WTC11 (cell line): ENCODE measurements around the gene GGNBP2. TPM values are rescaled to one million over a fixed set of nuclear protein-coding genes. Genes with fewer than 3 reads are reported as not detected.

ENCODE experiments used
- ATAC-seq: fragments of 200-7000 bp; cut with Tn5 transposase; 2 replicates; pipeline ENCODE4 v1.10.0; 2021; ENCODE audit warnings: mild to moderate bottlenecking, moderate library complexity
- CTCF ChIA-PET: fragments of 300-600 bp; sonication (Branson Sonifier 250); formaldehyde crosslinking; loops from one replicate; lab custom pipeline; 2021; ENCODE audit warnings: antibody characterized with exemption; lab: Charles Lee
- POLR2A ChIA-PET: fragments of 350-600 bp; sonication (Branson Sonifier 250); formaldehyde crosslinking; loops from one replicate; lab custom pipeline; 2021; ENCODE audit warnings: antibody characterized with exemption; lab: Charles Lee
- DNase-seq: peaks from one replicate; pipeline ENCODE4 v3.0.0; 2021; ENCODE audit warnings: low spot score
- H3K27ac Mint-ChIP-seq: 2 replicates; pipeline ENCODE4 v1.8.0; 2021; ENCODE audit warnings: mixed read lengths
- H3K27me3 Mint-ChIP-seq: 2 replicates; pipeline ENCODE4 v1.8.0; 2021; ENCODE audit warnings: low read depth, mild to moderate bottlenecking, moderate library complexity, mixed read lengths
- H3K36me3 Mint-ChIP-seq: 2 replicates; pipeline ENCODE4 v1.8.0; 2021; ENCODE audit warnings: mixed read lengths
- H3K4me1 Mint-ChIP-seq: 2 replicates; pipeline ENCODE4 v1.8.0; 2022; ENCODE audit warnings: mixed read lengths
- H3K4me3 Mint-ChIP-seq: 2 replicates; pipeline ENCODE4 v1.8.0; 2021; ENCODE audit warnings: mild to moderate bottlenecking, moderate library complexity, mixed read lengths
- H3K9me3 Mint-ChIP-seq: 2 replicates; pipeline ENCODE4 v1.8.0; 2021; ENCODE audit warnings: mixed read lengths
- AFF4 ChIP-seq: sonication (generic); formaldehyde crosslinking; IDR thresholded peaks from 2 replicates; pipeline ENCODE4 v1.8.1; 2023; ENCODE audit warnings: mild to moderate bottlenecking, missing genetic modification reagents, borderline replicate concordance
- ATF2 ChIP-seq: sonication (generic); formaldehyde crosslinking; IDR thresholded peaks from 2 replicates; pipeline ENCODE4 v1.8.1; 2022; ENCODE audit warnings: low read depth, missing genetic modification reagents, borderline replicate concordance
- CREM ChIP-seq: sonication (generic); formaldehyde crosslinking; IDR thresholded peaks from 2 replicates; pipeline ENCODE4 v1.8.1; 2022; ENCODE audit warnings: mild to moderate bottlenecking, missing genetic modification reagents, moderate library complexity
- ERG ChIP-seq: fragments of 250-450 bp; sonication (Bioruptor Pico); IDR thresholded peaks from 2 replicates; pipeline ENCODE4 v1.8.0; 2021; ENCODE audit warnings: mild to moderate bottlenecking
- ETV6 ChIP-seq: sonication (generic); formaldehyde crosslinking; IDR thresholded peaks from 2 replicates; pipeline ENCODE4 v1.8.1; 2022; ENCODE audit warnings: mild to moderate bottlenecking, missing genetic modification reagents
- FOXP1 ChIP-seq: sonication (generic); formaldehyde crosslinking; IDR thresholded peaks from 2 replicates; pipeline ENCODE4 v1.8.0; 2022; ENCODE audit warnings: missing genetic modification reagents, mild to moderate bottlenecking, moderate library complexity, borderline replicate concordance
- GABPB1 ChIP-seq: sonication (generic); formaldehyde crosslinking; IDR thresholded peaks from 2 replicates; pipeline ENCODE4 v1.8.1; 2023; ENCODE audit warnings: mild to moderate bottlenecking, missing genetic modification reagents
- HMGA2 ChIP-seq: fragments of 250-450 bp; sonication (Bioruptor Pico); IDR thresholded peaks from 2 replicates; pipeline ENCODE4 v1.4.0; 2021; ENCODE audit warnings: mild to moderate bottlenecking, moderate library complexity
- HMGXB4 ChIP-seq: sonication (generic); formaldehyde crosslinking; IDR thresholded peaks from 2 replicates; pipeline ENCODE4 v1.8.1; 2023; ENCODE audit warnings: mild to moderate bottlenecking, moderate library complexity, missing genetic modification reagents
- JAZF1 ChIP-seq: fragments of 250-450 bp; sonication (Bioruptor Pico); IDR thresholded peaks from 2 replicates; pipeline ENCODE4 v1.9.0; 2021; ENCODE audit warnings: moderate library complexity, mild to moderate bottlenecking, inconsistent platforms
- NFATC4 ChIP-seq: fragments of 250-450 bp; sonication (Bioruptor Pico); IDR thresholded peaks from 2 replicates; pipeline ENCODE4 v1.9.0; 2021; ENCODE audit warnings: mild to moderate bottlenecking
- PRRX2 ChIP-seq: fragments of 250-450 bp; sonication (Bioruptor Pico); IDR thresholded peaks from 2 replicates; pipeline ENCODE4 v1.8.0; 2021; ENCODE audit warnings: mild to moderate bottlenecking
- RORB ChIP-seq: fragments of 250-450 bp; sonication (Bioruptor Pico); IDR thresholded peaks from 2 replicates; pipeline ENCODE4 v1.9.0; 2021; ENCODE audit warnings: mild to moderate bottlenecking
- SMAD4 ChIP-seq: sonication (generic); formaldehyde crosslinking; IDR thresholded peaks from 2 replicates; pipeline ENCODE4 v1.8.0; 2022; ENCODE audit warnings: mild to moderate bottlenecking, missing genetic modification reagents
- TEAD4 ChIP-seq: sonication (generic); formaldehyde crosslinking; IDR thresholded peaks from 2 replicates; pipeline ENCODE4 v1.8.0; 2022; ENCODE audit warnings: mild to moderate bottlenecking, missing genetic modification reagents
- USF2 ChIP-seq: sonication (generic); formaldehyde crosslinking; IDR thresholded peaks from 2 replicates; pipeline ENCODE4 v1.8.1; 2023; ENCODE audit warnings: mild to moderate bottlenecking, missing genetic modification reagents, moderate library complexity
- ZNF396 ChIP-seq: fragments of 250-450 bp; sonication (Bioruptor Pico); IDR thresholded peaks from 2 replicates; pipeline ENCODE4 v1.8.0; 2021; ENCODE audit warnings: mild to moderate bottlenecking, moderate library complexity, borderline replicate concordance
- ZNF423 ChIP-seq: fragments of 250-450 bp; sonication (Bioruptor Pico); IDR thresholded peaks from 2 replicates; pipeline ENCODE4 v2.1.2; 2022; ENCODE audit warnings: mild to moderate bottlenecking, moderate library complexity
- ZNF425 ChIP-seq: fragments of 250-450 bp; sonication (Bioruptor Pico); conservative IDR thresholded peaks from 2 replicates; pipeline ENCODE4 v1.9.0; 2021; ENCODE audit warnings: mild to moderate bottlenecking
- total RNA-seq: library from RNA; stranded (reverse); gene quantifications from 3 replicates; pipeline ENCODE4 v1.2.3, GENCODE V29; 2021

Gene GGNBP2
- total RNA-seq, 1 experiment from 2014 or later = 49.6 TPM

GRCh38 chr17:36525888-36526287 is 18.8 kb upstream of the GGNBP2 start:
- no peak for DNase-seq
- H3K9me3 Mint-ChIP-seq = no peaks in the 10 kb centered on the region
- no peak overlapping the region for H3K27ac Mint-ChIP-seq
- no peaks in the 10 kb centered on the region for H3K27me3 Mint-ChIP-seq
- no peaks in the 10 kb centered on the region for H3K4me1 Mint-ChIP-seq
- peaks cover 52% of the 10 kb centered on the region for H3K36me3 Mint-ChIP-seq
- ATAC-seq = no peak
- no peak overlapping the region for H3K4me3 Mint-ChIP-seq
- CTCF ChIA-PET = no interaction called here
- TF ChIP-seq NFATC4 (CRISPR knock-in tag) = 0 out of 2 replicates have a peak, but pooled peaks have one; percentile 34
- no peak for TF ChIP-seq ZNF423 (CRISPR knock-in tag)
- no peak for TF ChIP-seq JAZF1 (CRISPR knock-in tag)
- TF ChIP-seq CREM (CRISPR knock-in tag) = no peak
- TF ChIP-seq ZNF425 (CRISPR knock-in tag) = no peak
- POLR2A ChIA-PET = no interaction called here

- H3K27me3 Mint-ChIP-seq = no peaks in the 10 kb centered on the region
- TF ChIP-seq ZNF396 (CRISPR knock-in tag) (no peak), GABPB1 (no peak), USF2 (CRISPR knock-in tag) (no peak), HMGXB4 (CRISPR knock-in tag) (no peak), FOXP1 (CRISPR knock-in tag) (no peak), JAZF1 (CRISPR knock-in tag) (no peak), ATF2 (CRISPR knock-in tag) (no peak), ETV6 (CRISPR knock-in tag) (no peak), RORB (CRISPR knock-in tag) (no peak)
- ChIA-PET CTCF (no interaction called here), POLR2A (no interaction called here)
- no peak overlapping the region for H3K4me3 Mint-ChIP-seq
- DNase-seq (no peak), ATAC-seq (no peak)
- no peak overlapping the region for H3K27ac Mint-ChIP-seq
- H3K4me1 Mint-ChIP-seq = 0 out of 2 replicates have a peak, but pooled peaks cover 3% of the 10 kb centered on the region
- no peaks in the 10 kb centered on the region for H3K9me3 Mint-ChIP-seq
- peaks cover 58% of the 10 kb centered on the region for H3K36me3 Mint-ChIP-seq
Measured at GRCh38 chr17:36527621-36528250, 17.0 kb upstream of the GGNBP2 start.

GRCh38 chr17:36529121-36529520 is 15.6 kb upstream of the GGNBP2 start:
- Mint-ChIP-seq H3K36me3 (peaks cover 66% of the 10 kb centered on the region), H3K27ac (no peak overlapping the region), H3K9me3 (no peaks in the 10 kb centered on the region), H3K4me3 (no peak overlapping the region), H3K27me3 (no peaks in the 10 kb centered on the region), H3K4me1 (peaks cover 13% of the 10 kb centered on the region)
- no peak for DNase-seq
- ChIA-PET CTCF (interaction anchor here (0.6 kb wide), 1 partner anchor 558 kb away, joined by 3 read pairs; no protein-coding TSS in a partner anchor), POLR2A (no interaction called here)
- no peak for ATAC-seq
- TF ChIP-seq TEAD4 (no peak), ERG (CRISPR knock-in tag) (no peak), ZNF423 (CRISPR knock-in tag) (no peak), PRRX2 (CRISPR knock-in tag) (no peak), HMGXB4 (CRISPR knock-in tag) (no peak), AFF4 (CRISPR knock-in tag) (no peak), SMAD4 (no peak), HMGA2 (no peak)
